MM.1S (cell line): Measurements from ENCODE around the gene LCTL.

Experiments used
- CTCF ChIP-seq: fragments of 300-600 bp; sonication (generic); IDR thresholded peaks from 2 replicates; pipeline ENCODE4 v1.5.1; 2016; ENCODE audit warnings: antibody characterized with exemption, low read length, mixed read lengths
- EZH2phosphoT487 ChIP-seq: fragments of 300-600 bp; sonication (generic); IDR thresholded peaks from 2 replicates; pipeline ENCODE4 v1.6.1; 2018; ENCODE audit warnings: antibody characterized with exemption, low read length

GRCh38 chr15:66590435-66590834 lies 24.6 kb upstream of the LCTL start:
- TF ChIP-seq CTCF (no peak), EZH2phosphoT487 (no peak)
